Upper lobe of left lung (tissue), 6 donors: ENCODE results near the gene SMIM27. TPM values are rescaled to one million over a fixed set of nuclear protein-coding genes. Genes with fewer than 3 reads are reported as not detected.

Experiments used
- ATAC-seq, 2 donors: fragments of 200-7000 bp; cut with Tn5 transposase; one replicate each; pipeline ENCODE4 v1.9.1; 2022; ENCODE audit warnings: mild to moderate bottlenecking in 2 of 2, moderate library complexity in 2 of 2; ENCODE audit not compliant: low FRiP score in 2 of 2
- DNase-seq, 2 donors: peaks; one replicate each; pipeline ENCODE4 v3.0.0-alpha.2; 2019 to 2020
- H3K27ac ChIP-seq, 4 donors: fragments of 200-600 bp; sonication (generic); one replicate each; pipeline ENCODE4 v1.5.1; 2016 to 2019
- H3K27me3 ChIP-seq, 4 donors: fragments of 200-600 bp; sonication (generic); one replicate each; pipeline ENCODE4 v1.5.1; 2017 to 2019
- H3K36me3 ChIP-seq, 4 donors: fragments of 200-600 bp; sonication (generic); one replicate each; pipeline ENCODE4 v1.5.1; 2016 to 2019
- H3K4me1 ChIP-seq, 4 donors: fragments of 200-600 bp; sonication (generic); one replicate each; pipeline ENCODE4 v1.5.1; 2018 to 2019
- H3K4me3 ChIP-seq, 4 donors: fragments of 200-600 bp; sonication (generic); one replicate each; pipeline ENCODE4 v1.5.1; 2017 to 2019; ENCODE audit warnings: mild to moderate bottlenecking in 2 of 4, moderate library complexity in 1 of 4
- H3K9me3 ChIP-seq, 4 donors: fragments of 200-600 bp; sonication (generic); one replicate each; pipeline ENCODE4 v1.5.1; 2018 to 2019
- CTCF ChIP-seq, 6 experiments: fragments of 450-650 bp in 4 of 6; fragments of 200-600 bp in 2 of 6; sonication (generic) in 2 of 6; IDR thresholded peaks; one replicate each; pipeline ENCODE4 v1.5.1; 2016 to 2019; ENCODE audit warnings: antibody characterized with exemption in 6 of 6
- EP300 ChIP-seq, 4 donors: sonication (generic); formaldehyde crosslinking; IDR thresholded peaks; one replicate each; pipeline ENCODE4 v1.5.1; 2017; ENCODE audit warnings: antibody characterized with exemption in 4 of 4, control low read depth in 2 of 4
- POLR2A ChIP-seq, 4 donors: fragments of 450-650 bp; IDR thresholded peaks; one replicate each; pipeline ENCODE4 v1.5.1; 2016 to 2017; ENCODE audit warnings: antibody characterized with exemption in 4 of 4, mild to moderate bottlenecking in 2 of 4
- POLR2AphosphoS5 ChIP-seq, 2 donors: sonication (generic); formaldehyde crosslinking; IDR thresholded peaks; one replicate each; pipeline ENCODE4 v1.5.1; 2017; ENCODE audit warnings: antibody characterized with exemption in 2 of 2
- WGBS, 2 donors: methylation state at CpG; one replicate each; pipeline ENCODE4 v1.1.5; 2017 to 2018; 5-methylcytosine and 5-hydroxymethylcytosine counted together
- total RNA-seq, 6 donors: library from RNA; depleted of rRNA in 4 of 6; stranded (reverse); fragments of >200 nt in 4 of 6; gene quantifications; one replicate each; pipeline versions ENCODE4 v1.1.0 to v1.2.1, GENCODE V29; 2016 to 2021
- donor health status: DM: no; HTN: no; CAD: no; lungs with moderate emphysema.
- donor health status: DM: no; HTN: yes; CAD: no; lungs with severe emphysema.

The SMIM27 gene
- total RNA-seq, 6 donors from 2014 or later: 2.1 to 14.4 (median 5.5) TPM

DNA sequence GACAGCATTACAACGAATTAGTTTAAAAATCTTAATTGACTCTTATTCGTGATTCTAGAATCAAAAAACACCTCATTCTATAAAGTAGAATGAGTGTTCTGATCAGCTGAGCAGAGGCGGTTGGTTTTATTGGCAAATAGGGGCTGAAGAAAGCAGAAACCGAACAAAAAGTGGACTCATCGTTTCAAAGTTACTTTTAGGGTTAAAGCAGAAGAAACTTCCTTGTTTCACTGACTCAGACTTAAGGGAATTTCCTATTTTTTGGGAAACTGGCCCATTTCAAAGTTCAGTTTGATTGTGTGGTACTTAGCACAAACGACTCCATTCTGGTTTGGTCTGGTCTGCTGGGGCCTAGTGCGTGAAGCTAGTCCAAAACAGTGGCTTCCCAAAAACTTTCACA is 21.7 kb downstream of the SMIM27 start:
- TF ChIP-seq POLR2A (IDR thresholded peaks at IDR 0.05): no peak
- no peak for TF ChIP-seq EP300 (IDR thresholded peaks at IDR 0.05)
- no peak for TF ChIP-seq CTCF (IDR thresholded peaks at IDR 0.05)
- no peak for TF ChIP-seq POLR2AphosphoS5 (IDR thresholded peaks at IDR 0.05)
- Histone ChIP-seq H3K27ac (peak overlapping the region in 2 of 4 donors; percentile 90 to 92), H3K27me3 (no peaks in the 10 kb centered on the region), H3K4me1 (peaks cover 14 to 22% (median 18%) of the 10 kb centered on the region in 4 donors), H3K36me3 (peaks cover 0 to 12% (median 0%) of the 10 kb centered on the region in 4 donors), H3K9me3 (no peaks in the 10 kb centered on the region), H3K4me3 (no peak overlapping the region)
- WGBS, 2 donors: 83 to 90% methylated on average over 7 of the region's 7 CpGs
- ATAC-seq (no peak), DNase-seq (no peak)

DNA sequence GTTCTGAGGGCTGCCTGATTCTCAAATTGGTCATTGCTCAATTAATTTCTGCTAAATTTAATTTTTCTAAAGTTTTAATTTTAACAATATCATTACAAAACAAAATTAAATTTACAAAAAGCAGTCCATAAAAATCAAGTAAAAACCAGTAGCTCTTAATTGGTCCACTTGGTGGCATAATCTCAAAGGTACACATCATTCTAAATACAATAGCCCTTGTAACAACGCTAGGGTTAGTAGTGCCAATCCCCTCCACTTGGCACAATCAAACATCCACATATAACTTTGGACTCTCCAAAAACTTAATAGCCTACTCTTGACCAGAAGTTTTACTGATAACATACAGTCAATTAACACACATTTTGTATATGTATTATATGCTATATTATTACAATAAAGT is 22.7 kb downstream of the SMIM27 start:
- Histone ChIP-seq H3K4me1 (peaks cover 14 to 22% (median 18%) of the 10 kb centered on the region in 4 donors), H3K27ac (no peak overlapping the region), H3K9me3 (no peaks in the 10 kb centered on the region), H3K36me3 (peaks cover 0 to 6% (median 0%) of the 10 kb centered on the region in 4 donors), H3K27me3 (no peaks in the 10 kb centered on the region), H3K4me3 (no peak overlapping the region)
- 26 to 47% methylated on average over 1 of the region's 1 CpG for WGBS, 2 donors
- no peak for ATAC-seq
- TF ChIP-seq POLR2A (IDR thresholded peaks at IDR 0.05) (no peak), EP300 (IDR thresholded peaks at IDR 0.05) (no peak), POLR2AphosphoS5 (IDR thresholded peaks at IDR 0.05) (no peak), CTCF (IDR thresholded peaks at IDR 0.05) (no peak)
- no peak for DNase-seq

GRCh38 chr9:32577316-32577715 is 25.2 kb downstream of the SMIM27 start:
- H3K4me3 ChIP-seq: no peak overlapping the region
- no peaks in the 10 kb centered on the region for H3K36me3 ChIP-seq
- no peak for TF ChIP-seq EP300 (IDR thresholded peaks at IDR 0.05)
- TF ChIP-seq POLR2A (IDR thresholded peaks at IDR 0.05): no peak
- no peak for TF ChIP-seq CTCF (IDR thresholded peaks at IDR 0.05)
- TF ChIP-seq POLR2AphosphoS5 (IDR thresholded peaks at IDR 0.05): no peak
- 79 to 85% methylated on average over 3 of the region's 3 CpGs for WGBS, 2 donors
- DNase-seq (no peak), ATAC-seq (no peak)
- no peaks in the 10 kb centered on the region for H3K27me3 ChIP-seq
- no peaks in the 10 kb centered on the region for H3K9me3 ChIP-seq
- peaks cover 0 to 6% (median 4%) of the 10 kb centered on the region in 4 donors for H3K4me1 ChIP-seq
- no peak overlapping the region for H3K27ac ChIP-seq

GRCh38 chr9:32578976-32579375 is 26.8 kb downstream of the SMIM27 start:
- ATAC-seq (no peak), DNase-seq (no peak)
- H3K4me3 ChIP-seq: no peak overlapping the region
- H3K9me3 ChIP-seq: no peaks in the 10 kb centered on the region
- WGBS, 2 donors: 54 to 68% methylated on average over 5 of the region's 5 CpGs
- H3K36me3 ChIP-seq: no peaks in the 10 kb centered on the region
- TF ChIP-seq EP300 (IDR thresholded peaks at IDR 0.05): no peak
- no peak for TF ChIP-seq CTCF (IDR thresholded peaks at IDR 0.05)
- TF ChIP-seq POLR2AphosphoS5 (IDR thresholded peaks at IDR 0.05): no peak
- no peak for TF ChIP-seq POLR2A (IDR thresholded peaks at IDR 0.05)
- H3K27me3 ChIP-seq: no peaks in the 10 kb centered on the region
- no peaks in the 10 kb centered on the region for H3K4me1 ChIP-seq
- H3K27ac ChIP-seq: no peak overlapping the region

DNA sequence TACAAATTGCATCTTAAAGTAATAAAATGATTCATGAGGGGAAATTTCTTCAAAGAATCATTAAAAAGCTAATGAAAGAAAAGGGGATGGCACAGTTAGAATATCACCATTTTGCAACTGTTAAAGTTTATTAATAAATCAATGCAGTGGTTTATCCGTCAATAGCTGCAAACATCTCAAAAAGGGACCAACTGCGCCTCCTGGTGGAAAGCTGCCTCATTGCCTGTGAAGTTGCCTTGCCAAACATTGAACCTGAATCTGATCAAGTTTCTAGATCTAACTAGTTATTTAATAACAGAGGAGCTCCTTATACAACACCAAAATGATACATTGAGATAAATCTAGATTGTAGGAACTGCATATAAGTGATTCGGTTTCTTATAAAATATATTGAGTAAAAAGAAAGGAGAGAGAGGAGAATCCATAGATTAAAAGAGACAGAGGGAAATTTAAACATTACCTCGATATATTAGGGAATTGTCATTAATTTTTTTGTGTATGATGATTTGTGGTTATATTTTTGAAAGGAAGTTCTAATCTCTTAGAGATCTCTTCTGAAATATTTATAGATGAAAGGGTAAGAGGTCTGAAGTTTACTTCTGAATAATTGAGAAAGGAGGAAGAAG is 27.7 kb downstream of the SMIM27 start:
- 16 to 21% methylated on average over 4 of the region's 4 CpGs for WGBS, 2 donors
- ATAC-seq (peak in 1 of 2 donors; percentile 81), DNase-seq (peak in 1 of 2 donors; percentile 70)
- Histone ChIP-seq H3K9me3 (no peaks in the 10 kb centered on the region), H3K4me1 (no peaks in the 10 kb centered on the region), H3K27me3 (no peaks in the 10 kb centered on the region), H3K27ac (no peak overlapping the region), H3K36me3 (no peaks in the 10 kb centered on the region), H3K4me3 (no peak overlapping the region)
- peak; percentile 74 to 82 (median 81) for TF ChIP-seq CTCF (IDR thresholded peaks at IDR 0.05)
- TF ChIP-seq POLR2A (IDR thresholded peaks at IDR 0.05): no peak
- no peak for TF ChIP-seq POLR2AphosphoS5 (IDR thresholded peaks at IDR 0.05)
- TF ChIP-seq EP300 (IDR thresholded peaks at IDR 0.05): no peak
